HFF-Myc (cell line): ENCODE results near the gene GSTA4.
"Not testable (repeated sequence)": the region's sequence is repeated elsewhere in the genome, so short reads cannot be mapped to it uniquely, and the experiment has no call there.

ENCODE experiments used
- DNase-seq: peaks from one replicate; pipeline ENCODE4 v3.0.0-alpha.2; 2011; ENCODE audit warnings: low read depth; ENCODE audit errors: extremely low read depth
- H3K4me3 ChIP-seq: replicated peaks from 2 replicates; pipeline ENCODE4 v1.5.1; 2011; ENCODE audit warnings: low read depth, mild to moderate bottlenecking, control low read depth, low read length
- TF ChIP-seq, protein P1 (sequence below): IDR thresholded peaks from 2 replicates; pipeline ENCODE4 v1.5.1; 2012; ENCODE audit warnings: mild to moderate bottlenecking, low read depth, low read length, control low read depth; ENCODE audit errors: missing control alignments

The GSTA4 gene

DNA sequence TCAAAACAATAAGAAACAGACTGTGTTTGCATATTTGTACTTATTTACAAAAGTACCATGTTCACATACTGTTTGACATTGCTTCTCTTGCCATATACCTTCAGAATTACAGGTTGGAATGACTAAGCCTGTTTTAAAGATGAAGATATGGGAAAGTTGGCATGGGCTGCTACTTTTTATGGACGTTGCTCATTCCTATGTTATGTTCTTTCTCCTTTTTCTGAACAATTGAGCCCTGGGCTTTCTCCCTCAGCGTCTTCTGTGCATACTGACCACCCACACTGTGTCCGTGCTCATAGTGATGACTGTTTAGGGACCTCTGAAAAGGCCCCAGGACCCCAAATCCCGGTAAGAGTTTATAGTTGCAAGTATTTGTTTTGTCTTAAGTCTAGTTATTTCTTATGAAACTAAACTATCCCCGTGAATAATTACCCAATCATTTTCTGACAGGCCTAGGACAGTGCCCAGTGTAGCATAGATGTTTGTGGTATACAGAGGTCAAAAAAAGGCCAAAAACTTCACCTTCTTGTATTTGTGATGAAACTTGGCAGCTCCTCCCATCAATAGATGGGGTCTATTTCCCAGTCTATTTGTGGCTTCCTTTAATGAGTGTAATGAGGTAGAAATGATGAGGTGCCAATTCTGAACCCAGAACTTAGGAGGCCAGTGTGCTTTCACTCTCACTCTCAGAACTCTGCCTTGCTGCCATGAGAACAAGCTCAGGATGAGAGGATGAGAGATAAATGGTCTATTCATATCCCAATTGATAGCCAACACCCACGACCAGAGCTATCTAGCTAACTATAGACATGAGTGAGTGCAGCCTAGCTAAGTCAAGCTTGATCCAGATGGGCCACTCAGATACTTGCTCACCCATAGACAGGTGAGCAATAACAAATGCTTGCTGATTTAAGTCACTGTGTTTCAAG lies 40.9 kb downstream of the GSTA4 start:
- TF ChIP-seq, protein P1, sequence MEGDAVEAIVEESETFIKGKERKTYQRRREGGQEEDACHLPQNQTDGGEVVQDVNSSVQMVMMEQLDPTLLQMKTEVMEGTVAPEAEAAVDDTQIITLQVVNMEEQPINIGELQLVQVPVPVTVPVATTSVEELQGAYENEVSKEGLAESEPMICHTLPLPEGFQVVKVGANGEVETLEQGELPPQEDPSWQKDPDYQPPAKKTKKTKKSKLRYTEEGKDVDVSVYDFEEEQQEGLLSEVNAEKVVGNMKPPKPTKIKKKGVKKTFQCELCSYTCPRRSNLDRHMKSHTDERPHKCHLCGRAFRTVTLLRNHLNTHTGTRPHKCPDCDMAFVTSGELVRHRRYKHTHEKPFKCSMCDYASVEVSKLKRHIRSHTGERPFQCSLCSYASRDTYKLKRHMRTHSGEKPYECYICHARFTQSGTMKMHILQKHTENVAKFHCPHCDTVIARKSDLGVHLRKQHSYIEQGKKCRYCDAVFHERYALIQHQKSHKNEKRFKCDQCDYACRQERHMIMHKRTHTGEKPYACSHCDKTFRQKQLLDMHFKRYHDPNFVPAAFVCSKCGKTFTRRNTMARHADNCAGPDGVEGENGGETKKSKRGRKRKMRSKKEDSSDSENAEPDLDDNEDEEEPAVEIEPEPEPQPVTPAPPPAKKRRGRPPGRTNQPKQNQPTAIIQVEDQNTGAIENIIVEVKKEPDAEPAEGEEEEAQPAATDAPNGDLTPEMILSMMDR = no peak
- no peak overlapping the region for H3K4me3 ChIP-seq
- no peak for DNase-seq

DNA sequence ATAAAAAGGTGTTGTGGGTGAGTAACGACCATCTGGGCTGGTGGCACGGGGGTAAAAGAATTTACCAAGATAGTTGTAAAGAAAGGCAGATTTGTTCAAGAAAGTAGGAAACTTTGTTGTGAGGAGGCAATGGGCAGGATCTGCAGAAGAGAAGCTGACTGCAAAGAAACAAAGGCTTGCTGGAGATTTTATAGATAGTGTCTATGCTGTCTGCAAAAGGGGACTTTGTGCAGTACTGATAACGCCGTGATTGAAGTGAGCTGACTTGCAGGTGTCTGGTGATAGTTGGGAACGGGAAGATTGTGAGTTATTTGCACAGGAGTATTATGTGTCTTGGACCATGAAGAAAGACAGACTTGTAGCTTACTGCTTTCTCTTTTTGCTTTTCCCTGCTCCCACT lies 48.8 kb downstream of the GSTA4 start:
- H3K4me3 ChIP-seq = no peak overlapping the region
- TF ChIP-seq, protein P1 = no peak
- no peak for DNase-seq

DNA sequence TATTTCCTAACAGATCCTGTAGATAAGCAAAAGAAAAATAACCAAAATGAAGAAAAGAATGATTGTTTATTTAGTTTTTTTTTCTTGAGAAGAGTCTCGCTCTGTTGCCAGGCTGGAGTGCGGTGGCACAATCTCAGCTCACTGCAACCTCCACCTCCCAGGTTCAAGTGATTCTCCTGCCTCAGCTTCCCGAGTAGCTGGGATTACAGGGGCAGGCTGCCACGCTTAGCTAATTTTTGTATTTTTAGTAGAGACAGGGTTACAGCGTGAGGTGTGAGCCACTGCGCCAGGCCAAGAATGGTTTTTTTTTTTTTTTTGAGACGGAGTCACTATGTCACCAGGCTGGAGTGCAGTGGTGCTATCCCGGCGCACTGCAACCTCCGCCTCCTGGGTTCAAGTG lies 52.3 kb downstream of the GSTA4 start:
- not testable (repeated sequence) for DNase-seq, H3K4me3 ChIP-seq

DNA sequence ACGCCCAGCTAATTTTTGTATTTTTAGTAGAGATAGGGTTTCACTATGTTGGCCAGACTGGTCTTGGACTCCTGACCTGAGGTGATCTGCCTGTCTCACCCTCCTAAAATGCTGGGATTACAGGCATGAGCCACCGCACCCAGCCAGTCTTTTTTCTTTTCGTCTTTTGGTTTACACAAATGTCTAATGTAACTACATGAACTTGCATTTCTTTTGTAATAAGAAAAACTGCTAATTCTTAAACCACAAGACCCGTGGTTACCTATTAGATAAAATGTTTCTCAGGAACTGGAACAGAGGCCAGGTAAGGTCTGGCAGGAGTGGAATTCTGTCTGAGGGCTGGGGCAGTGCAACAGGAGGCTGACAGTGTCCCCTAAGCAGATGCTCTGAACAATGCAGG lies 52.9 kb downstream of the GSTA4 start:
- H3K4me3 ChIP-seq = no peak overlapping the region
- TF ChIP-seq, protein P1 = no peak
- DNase-seq = no peak

DNA sequence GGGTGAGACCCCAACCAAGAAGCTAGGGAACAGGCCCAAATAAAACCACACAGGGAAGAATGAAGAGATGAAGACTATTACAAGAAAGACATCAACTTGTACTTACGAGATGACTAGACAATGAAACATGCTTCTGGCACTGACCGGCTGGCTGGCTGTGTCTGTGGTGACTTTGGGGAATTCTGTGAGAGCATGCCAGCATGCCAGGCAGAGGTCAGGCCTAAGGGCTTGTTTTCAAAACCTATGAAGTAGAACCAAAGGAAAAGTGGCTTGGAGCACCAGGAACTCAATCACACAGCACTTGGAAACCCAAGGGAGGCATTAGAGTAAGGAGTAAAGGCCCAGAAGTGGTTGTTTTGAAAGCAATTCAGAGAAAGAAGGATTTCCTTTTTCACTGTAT lies 57.2 kb downstream of the GSTA4 start:
- DNase-seq = no peak

DNA sequence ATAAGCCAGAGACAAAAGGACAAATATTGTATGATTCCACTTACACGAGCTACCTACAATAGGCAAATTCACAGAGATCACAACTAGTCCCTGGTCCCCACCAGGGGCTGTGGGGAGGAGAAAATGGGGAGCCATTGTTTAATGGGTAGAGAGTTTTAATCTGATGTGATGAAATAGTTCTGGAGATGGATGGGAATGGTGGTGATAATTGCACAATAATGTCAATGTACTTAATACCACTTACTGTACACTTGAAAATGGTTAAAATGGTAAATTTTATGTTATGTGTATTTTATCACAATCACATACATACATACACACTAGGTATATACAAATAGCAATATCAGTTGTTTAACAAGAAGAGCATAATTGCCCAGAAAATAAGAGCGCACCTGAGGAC lies 61.3 kb downstream of the GSTA4 start:
- no peak for DNase-seq
- no peak overlapping the region for H3K4me3 ChIP-seq
- TF ChIP-seq, protein P1 = no peak

More for the DNA sequence above, 57.2 kb downstream of the GSTA4 start:
- TF ChIP-seq, protein P1 = no peak
- no peak overlapping the region for H3K4me3 ChIP-seq

DNA sequence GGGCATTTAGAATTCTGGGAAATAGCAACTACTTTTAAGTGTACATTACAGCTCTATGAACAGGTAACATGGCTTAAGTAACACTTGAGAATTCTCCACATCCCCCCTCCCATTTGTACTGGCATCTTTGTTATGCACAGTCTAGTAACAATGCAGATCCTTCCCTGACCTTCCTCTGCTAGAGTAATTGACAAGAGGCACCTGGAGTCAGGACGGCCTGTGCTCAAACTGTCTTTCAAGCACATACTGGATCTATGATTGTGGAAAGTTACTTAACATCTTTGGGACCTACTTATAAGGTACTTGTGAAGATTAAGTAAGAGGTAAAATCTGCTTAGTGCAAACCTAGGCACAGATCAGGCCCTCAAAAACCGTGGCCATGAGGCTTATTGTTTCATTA lies 63.7 kb downstream of the GSTA4 start:
- TF ChIP-seq, protein P1 = no peak
- no peak overlapping the region for H3K4me3 ChIP-seq
- no peak for DNase-seq
